ENCODE data around the gene GRN.
"Not testable (repeated sequence)": the region's sequence is repeated elsewhere in the genome, so short reads cannot be mapped to it uniquely, and the experiment has no call there.

The GRN gene

GRCh38 chr17:44323359-44324091 is 21.6 kb upstream of the GRN start:
- H3K27ac ChIP-seq: peak overlapping the region; percentile 87
- H3K27me3 ChIP-seq (ENCODE audit: insufficient read depth, low read depth, severe bottlenecking): no peaks in the 10 kb centered on the region
- peak; percentile 66 for DNase-seq
- no peak for TF ChIP-seq CTCF (IDR thresholded peaks at IDR 0.05; ENCODE audit: low read depth, low read length)
- H3K4me3 ChIP-seq (ENCODE audit: low read depth, low read length): peak overlapping the region; percentile 91
- peaks cover 47% of the 10 kb centered on the region for H3K36me3 ChIP-seq
- H3K9me3 ChIP-seq (ENCODE audit: severe bottlenecking): peaks cover 8% of the 10 kb centered on the region

GRCh38 chr17:44324092-44324570 is 21.0 kb upstream of the GRN start:
- H3K36me3 ChIP-seq: peaks cover 41% of the 10 kb centered on the region
- no peak for DNase-seq
- peak overlapping the region; percentile 91 for H3K4me3 ChIP-seq (ENCODE audit: low read depth, low read length)
- peaks cover 8% of the 10 kb centered on the region for H3K9me3 ChIP-seq (ENCODE audit: severe bottlenecking)
- TF ChIP-seq CTCF (IDR thresholded peaks at IDR 0.05; ENCODE audit: low read depth, low read length): no peak
- no peaks in the 10 kb centered on the region for H3K27me3 ChIP-seq (ENCODE audit: insufficient read depth, low read depth, severe bottlenecking)
- H3K27ac ChIP-seq: peak overlapping the region; percentile 87

GRCh38 chr17:44324571-44325275 is 20.4 kb upstream of the GRN start, which contains the start of gene SLC25A39:
TSS of gene SLC25A39 (minus strand) at chr17:44324823. CDS start at chr17:44323562, 1,261 bp downstream.
- H3K36me3 ChIP-seq: peaks cover 35% of the 10 kb centered on the region
- H3K27me3 ChIP-seq (ENCODE audit: insufficient read depth, low read depth, severe bottlenecking): no peaks in the 10 kb centered on the region
- peak within 1 kb of the TSS; percentile 91 for H3K4me3 ChIP-seq (ENCODE audit: low read depth, low read length)
- peaks cover 8% of the 10 kb centered on the region for H3K9me3 ChIP-seq (ENCODE audit: severe bottlenecking)
- peak; percentile 96 for DNase-seq
- TF ChIP-seq CTCF (IDR thresholded peaks at IDR 0.05; ENCODE audit: low read depth, low read length): no peak
- peak within 1 kb of the TSS; percentile 87 for H3K27ac ChIP-seq

GRCh38 chr17:44326861-44327444 is 18.1 kb upstream of the GRN start:
- Histone ChIP-seq H3K36me3 (peaks cover 13% of the 10 kb centered on the region), H3K4me3 (ENCODE audit: low read depth, low read length) (no peak overlapping the region), H3K27ac (0 out of 2 replicates have a peak overlapping the region, but pooled peaks have one; percentile 2), H3K9me3 (ENCODE audit: severe bottlenecking) (peaks cover 8% of the 10 kb centered on the region), H3K27me3 (ENCODE audit: insufficient read depth, low read depth, severe bottlenecking) (no peaks in the 10 kb centered on the region)
- no peak for TF ChIP-seq CTCF (IDR thresholded peaks at IDR 0.05; ENCODE audit: low read depth, low read length)
- DNase-seq: peak; percentile 99

- TF ChIP-seq CTCF (IDR thresholded peaks at IDR 0.05; ENCODE audit: low read depth, low read length): no peak
- no peak for DNase-seq
- no peaks in the 10 kb centered on the region for H3K27me3 ChIP-seq (ENCODE audit: insufficient read depth, low read depth, severe bottlenecking)
- H3K9me3 ChIP-seq (ENCODE audit: severe bottlenecking): peaks cover 8% of the 10 kb centered on the region
- H3K36me3 ChIP-seq: peaks cover 5% of the 10 kb centered on the region
- no peak overlapping the region for H3K27ac ChIP-seq
- no peak overlapping the region for H3K4me3 ChIP-seq (ENCODE audit: low read depth, low read length)
Measured at GRCh38 chr17:44327715-44328449, 17.2 kb upstream of the GRN start.

GRCh38 chr17:44329516-44329915 is 15.6 kb upstream of the GRN start:
- not testable (repeated sequence) for DNase-seq; H3K27me3 ChIP-seq (ENCODE audit: insufficient read depth, low read depth, severe bottlenecking); H3K9me3 ChIP-seq (ENCODE audit: severe bottlenecking); H3K36me3 ChIP-seq; H3K4me3 ChIP-seq (ENCODE audit: low read depth, low read length); H3K27ac ChIP-seq

- H3K27ac ChIP-seq; H3K4me3 ChIP-seq (ENCODE audit: low read depth, low read length); H3K27me3 ChIP-seq (ENCODE audit: insufficient read depth, low read depth, severe bottlenecking); DNase-seq; H3K9me3 ChIP-seq (ENCODE audit: severe bottlenecking); H3K36me3 ChIP-seq: not testable (repeated sequence)
Measured at GRCh38 chr17:44330263-44330662, 14.8 kb upstream of the GRN start.
